ENCODE data around the gene SERPINE3. TPM values are rescaled to one million over a fixed set of nuclear protein-coding genes. Genes with fewer than 3 reads are reported as not detected.

The SERPINE3 gene
- total and polyA plus RNA-seq, 2 experiments from 2014 or later: 0.17 to 0.31 TPM

DNA sequence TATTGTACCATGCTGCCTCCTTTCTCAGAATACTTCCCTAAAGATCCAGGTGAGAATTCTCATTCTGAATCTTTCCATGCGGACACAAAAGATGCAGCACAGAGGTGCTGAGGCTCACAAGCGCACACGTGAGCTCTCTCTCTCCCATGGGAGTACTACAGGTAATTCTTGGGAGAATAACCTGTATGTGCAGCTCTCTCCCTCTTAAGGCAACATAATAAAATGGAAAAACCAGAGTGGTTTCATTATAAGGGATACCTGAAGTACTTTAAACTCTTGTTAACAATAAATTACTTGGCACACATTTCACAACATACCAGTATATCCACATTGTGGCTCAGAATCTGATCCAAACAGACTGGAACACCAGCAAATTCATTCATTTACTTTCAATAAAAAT lies 72.9 kb downstream of the SERPINE3 start:
- TF ChIP-seq POLR2AphosphoS5 (IDR thresholded peaks at IDR 0.05; ENCODE audit: low read depth) (no peak), EZH2phosphoT487 (IDR thresholded peaks at IDR 0.05; ENCODE audit: unreplicated experiment) (no peak), EZH2 (IDR thresholded peaks at IDR 0.05; ENCODE audit: low read depth, unreplicated experiment) (no peak), CREB1 (CRISPR knock-in tag; IDR thresholded peaks at IDR 0.05; ENCODE audit: low read depth) (no peak), ZNF331 (CRISPR knock-in tag; IDR thresholded peaks at IDR 0.05; ENCODE audit: low read depth) (no peak), NANOG (IDR thresholded peaks at IDR 0.05; ENCODE audit: borderline replicate concordance) (no peak), JUNB (IDR thresholded peaks at IDR 0.05; ENCODE audit: unreplicated experiment) (no peak), STAT1 (IDR thresholded peaks at IDR 0.05; ENCODE audit: unreplicated experiment) (no peak), ZNF114 (CRISPR knock-in tag; IDR thresholded peaks at IDR 0.05) (no peak)
- TF ChIP-seq, protein P1, sequence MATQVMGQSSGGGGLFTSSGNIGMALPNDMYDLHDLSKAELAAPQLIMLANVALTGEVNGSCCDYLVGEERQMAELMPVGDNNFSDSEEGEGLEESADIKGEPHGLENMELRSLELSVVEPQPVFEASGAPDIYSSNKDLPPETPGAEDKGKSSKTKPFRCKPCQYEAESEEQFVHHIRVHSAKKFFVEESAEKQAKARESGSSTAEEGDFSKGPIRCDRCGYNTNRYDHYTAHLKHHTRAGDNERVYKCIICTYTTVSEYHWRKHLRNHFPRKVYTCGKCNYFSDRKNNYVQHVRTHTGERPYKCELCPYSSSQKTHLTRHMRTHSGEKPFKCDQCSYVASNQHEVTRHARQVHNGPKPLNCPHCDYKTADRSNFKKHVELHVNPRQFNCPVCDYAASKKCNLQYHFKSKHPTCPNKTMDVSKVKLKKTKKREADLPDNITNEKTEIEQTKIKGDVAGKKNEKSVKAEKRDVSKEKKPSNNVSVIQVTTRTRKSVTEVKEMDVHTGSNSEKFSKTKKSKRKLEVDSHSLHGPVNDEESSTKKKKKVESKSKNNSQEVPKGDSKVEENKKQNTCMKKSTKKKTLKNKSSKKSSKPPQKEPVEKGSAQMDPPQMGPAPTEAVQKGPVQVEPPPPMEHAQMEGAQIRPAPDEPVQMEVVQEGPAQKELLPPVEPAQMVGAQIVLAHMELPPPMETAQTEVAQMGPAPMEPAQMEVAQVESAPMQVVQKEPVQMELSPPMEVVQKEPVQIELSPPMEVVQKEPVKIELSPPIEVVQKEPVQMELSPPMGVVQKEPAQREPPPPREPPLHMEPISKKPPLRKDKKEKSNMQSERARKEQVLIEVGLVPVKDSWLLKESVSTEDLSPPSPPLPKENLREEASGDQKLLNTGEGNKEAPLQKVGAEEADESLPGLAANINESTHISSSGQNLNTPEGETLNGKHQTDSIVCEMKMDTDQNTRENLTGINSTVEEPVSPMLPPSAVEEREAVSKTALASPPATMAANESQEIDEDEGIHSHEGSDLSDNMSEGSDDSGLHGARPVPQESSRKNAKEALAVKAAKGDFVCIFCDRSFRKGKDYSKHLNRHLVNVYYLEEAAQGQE (IDR thresholded peaks at IDR 0.05; ENCODE audit: unreplicated experiment): no peak
- TF ChIP-seq, protein P2, sequence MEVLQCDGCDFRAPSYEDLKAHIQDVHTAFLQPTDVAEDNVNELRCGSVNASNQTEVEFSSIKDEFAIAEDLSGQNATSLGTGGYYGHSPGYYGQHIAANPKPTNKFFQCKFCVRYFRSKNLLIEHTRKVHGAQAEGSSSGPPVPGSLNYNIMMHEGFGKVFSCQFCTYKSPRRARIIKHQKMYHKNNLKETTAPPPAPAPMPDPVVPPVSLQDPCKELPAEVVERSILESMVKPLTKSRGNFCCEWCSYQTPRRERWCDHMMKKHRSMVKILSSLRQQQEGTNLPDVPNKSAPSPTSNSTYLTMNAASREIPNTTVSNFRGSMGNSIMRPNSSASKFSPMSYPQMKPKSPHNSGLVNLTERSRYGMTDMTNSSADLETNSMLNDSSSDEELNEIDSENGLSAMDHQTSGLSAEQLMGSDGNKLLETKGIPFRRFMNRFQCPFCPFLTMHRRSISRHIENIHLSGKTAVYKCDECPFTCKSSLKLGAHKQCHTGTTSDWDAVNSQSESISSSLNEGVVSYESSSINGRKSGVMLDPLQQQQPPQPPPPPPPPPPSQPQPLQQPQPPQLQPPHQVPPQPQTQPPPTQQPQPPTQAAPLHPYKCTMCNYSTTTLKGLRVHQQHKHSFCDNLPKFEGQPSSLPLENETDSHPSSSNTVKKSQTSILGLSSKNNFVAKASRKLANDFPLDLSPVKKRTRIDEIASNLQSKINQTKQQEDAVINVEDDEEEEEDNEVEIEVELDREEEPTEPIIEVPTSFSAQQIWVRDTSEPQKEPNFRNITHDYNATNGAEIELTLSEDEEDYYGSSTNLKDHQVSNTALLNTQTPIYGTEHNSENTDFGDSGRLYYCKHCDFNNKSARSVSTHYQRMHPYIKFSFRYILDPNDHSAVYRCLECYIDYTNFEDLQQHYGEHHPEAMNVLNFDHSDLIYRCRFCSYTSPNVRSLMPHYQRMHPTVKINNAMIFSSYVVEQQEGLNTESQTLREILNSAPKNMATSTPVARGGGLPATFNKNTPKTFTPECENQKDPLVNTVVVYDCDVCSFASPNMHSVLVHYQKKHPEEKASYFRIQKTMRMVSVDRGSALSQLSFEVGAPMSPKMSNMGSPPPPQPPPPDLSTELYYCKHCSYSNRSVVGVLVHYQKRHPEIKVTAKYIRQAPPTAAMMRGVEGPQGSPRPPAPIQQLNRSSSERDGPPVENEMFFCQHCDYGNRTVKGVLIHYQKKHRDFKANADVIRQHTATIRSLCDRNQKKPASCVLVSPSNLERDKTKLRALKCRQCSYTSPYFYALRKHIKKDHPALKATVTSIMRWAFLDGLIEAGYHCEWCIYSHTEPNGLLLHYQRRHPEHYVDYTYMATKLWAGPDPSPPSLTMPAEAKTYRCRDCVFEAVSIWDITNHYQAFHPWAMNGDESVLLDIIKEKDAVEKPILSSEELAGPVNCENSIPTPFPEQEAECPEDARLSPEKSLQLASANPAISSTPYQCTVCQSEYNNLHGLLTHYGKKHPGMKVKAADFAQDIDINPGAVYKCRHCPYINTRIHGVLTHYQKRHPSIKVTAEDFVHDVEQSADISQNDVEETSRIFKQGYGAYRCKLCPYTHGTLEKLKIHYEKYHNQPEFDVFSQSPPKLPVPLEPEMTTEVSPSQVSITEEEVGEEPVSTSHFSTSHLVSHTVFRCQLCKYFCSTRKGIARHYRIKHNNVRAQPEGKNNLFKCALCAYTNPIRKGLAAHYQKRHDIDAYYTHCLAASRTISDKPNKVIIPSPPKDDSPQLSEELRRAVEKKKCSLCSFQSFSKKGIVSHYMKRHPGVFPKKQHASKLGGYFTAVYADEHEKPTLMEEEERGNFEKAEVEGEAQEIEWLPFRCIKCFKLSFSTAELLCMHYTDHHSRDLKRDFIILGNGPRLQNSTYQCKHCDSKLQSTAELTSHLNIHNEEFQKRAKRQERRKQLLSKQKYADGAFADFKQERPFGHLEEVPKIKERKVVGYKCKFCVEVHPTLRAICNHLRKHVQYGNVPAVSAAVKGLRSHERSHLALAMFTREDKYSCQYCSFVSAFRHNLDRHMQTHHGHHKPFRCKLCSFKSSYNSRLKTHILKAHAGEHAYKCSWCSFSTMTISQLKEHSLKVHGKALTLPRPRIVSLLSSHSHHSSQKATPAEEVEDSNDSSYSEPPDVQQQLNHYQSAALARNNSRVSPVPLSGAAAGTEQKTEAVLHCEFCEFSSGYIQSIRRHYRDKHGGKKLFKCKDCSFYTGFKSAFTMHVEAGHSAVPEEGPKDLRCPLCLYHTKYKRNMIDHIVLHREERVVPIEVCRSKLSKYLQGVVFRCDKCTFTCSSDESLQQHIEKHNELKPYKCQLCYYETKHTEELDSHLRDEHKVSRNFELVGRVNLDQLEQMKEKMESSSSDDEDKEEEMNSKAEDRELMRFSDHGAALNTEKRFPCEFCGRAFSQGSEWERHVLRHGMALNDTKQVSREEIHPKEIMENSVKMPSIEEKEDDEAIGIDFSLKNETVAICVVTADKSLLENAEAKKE (CRISPR knock-in tag; IDR thresholded peaks at IDR 0.05): no peak
- TF ChIP-seq, protein P3, sequence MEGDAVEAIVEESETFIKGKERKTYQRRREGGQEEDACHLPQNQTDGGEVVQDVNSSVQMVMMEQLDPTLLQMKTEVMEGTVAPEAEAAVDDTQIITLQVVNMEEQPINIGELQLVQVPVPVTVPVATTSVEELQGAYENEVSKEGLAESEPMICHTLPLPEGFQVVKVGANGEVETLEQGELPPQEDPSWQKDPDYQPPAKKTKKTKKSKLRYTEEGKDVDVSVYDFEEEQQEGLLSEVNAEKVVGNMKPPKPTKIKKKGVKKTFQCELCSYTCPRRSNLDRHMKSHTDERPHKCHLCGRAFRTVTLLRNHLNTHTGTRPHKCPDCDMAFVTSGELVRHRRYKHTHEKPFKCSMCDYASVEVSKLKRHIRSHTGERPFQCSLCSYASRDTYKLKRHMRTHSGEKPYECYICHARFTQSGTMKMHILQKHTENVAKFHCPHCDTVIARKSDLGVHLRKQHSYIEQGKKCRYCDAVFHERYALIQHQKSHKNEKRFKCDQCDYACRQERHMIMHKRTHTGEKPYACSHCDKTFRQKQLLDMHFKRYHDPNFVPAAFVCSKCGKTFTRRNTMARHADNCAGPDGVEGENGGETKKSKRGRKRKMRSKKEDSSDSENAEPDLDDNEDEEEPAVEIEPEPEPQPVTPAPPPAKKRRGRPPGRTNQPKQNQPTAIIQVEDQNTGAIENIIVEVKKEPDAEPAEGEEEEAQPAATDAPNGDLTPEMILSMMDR (conservative IDR thresholded peaks at IDR 0.05; ENCODE audit: low read depth in 2 of 2): no peak
- Histone ChIP-seq H3F3A (replicated peaks; ENCODE audit: low read depth) (no peaks in the 10 kb centered on the region), H3K36me3 (ENCODE audit: insufficient read depth) (0 out of 2 replicates have a peak, but pooled peaks cover 7% of the 10 kb centered on the region), H3K4me1 (ENCODE audit: insufficient read depth) (peaks cover 6% of the 10 kb centered on the region; the same call in 1 of the 2 replicates), H3K27me3 (ENCODE audit: insufficient read depth) (no peaks in the 10 kb centered on the region), H2AFZ (no peak overlapping the region), H4K20me1 (replicated peaks; ENCODE audit: insufficient read depth) (0 out of 2 replicates have a peak, but pooled peaks cover 10% of the 10 kb centered on the region), H3K4me2 (no peak overlapping the region), H3K79me2 (replicated peaks; ENCODE audit: insufficient read depth) (peaks cover 97% of the 10 kb centered on the region), H3K9me2 (ENCODE audit: insufficient read depth) (no peaks in the 10 kb centered on the region), H3K27ac (ENCODE audit: low read depth) (no peak overlapping the region), H3K4me3 (no peak overlapping the region)
- no peak for DNase-seq (ENCODE audit: low spot score)
- Mint-ChIP-seq H3K36me3 (ENCODE audit: low read depth) (peaks cover 41% of the 10 kb centered on the region), H3K27ac (peak overlapping the region; percentile 75; the same call in 1 of the 2 replicates), H3K4me3 (no peak overlapping the region), H3K9me3 (peaks cover 20% of the 10 kb centered on the region), H3K27me3 (ENCODE audit: insufficient read depth, low read depth, poor library complexity) (peaks cover 5% of the 10 kb centered on the region), H3K4me1 (peaks cover 11% of the 10 kb centered on the region; the same call in 2 of the 3 replicates)
- no peak for ATAC-seq
